Gastroesophageal sphincter (tissue), 3 donors: ENCODE results near the gene AMBP.

Source experiments
- EP300 ChIP-seq: sonication (generic); formaldehyde crosslinking; IDR thresholded peaks from one replicate; pipeline ENCODE4 v1.6.1; 2017; ENCODE audit warnings: antibody characterized with exemption, mild to moderate bottlenecking
- POLR2A ChIP-seq, 2 donors: fragments of 450-650 bp; IDR thresholded peaks; one replicate each; pipeline ENCODE4 v1.6.1; 2017; ENCODE audit warnings: antibody characterized with exemption in 2 of 2, mild to moderate bottlenecking in 2 of 2, moderate library complexity in 1 of 2
- POLR2AphosphoS5 ChIP-seq: sonication (generic); formaldehyde crosslinking; IDR thresholded peaks from one replicate; pipeline ENCODE4 v1.6.1; 2017; ENCODE audit warnings: antibody characterized with exemption
- TF ChIP-seq, protein P1 (sequence below), 4 experiments: fragments of 200-600 bp in 2 of 4; fragments of 450-650 bp in 2 of 4; sonication (generic) in 1 of 4; IDR thresholded peaks; one replicate each; pipeline ENCODE4 v1.5.1; 2017 to 2019; ENCODE audit warnings: antibody characterized with exemption in 4 of 4, mild to moderate bottlenecking in 2 of 4, moderate library complexity in 2 of 4

DNA sequence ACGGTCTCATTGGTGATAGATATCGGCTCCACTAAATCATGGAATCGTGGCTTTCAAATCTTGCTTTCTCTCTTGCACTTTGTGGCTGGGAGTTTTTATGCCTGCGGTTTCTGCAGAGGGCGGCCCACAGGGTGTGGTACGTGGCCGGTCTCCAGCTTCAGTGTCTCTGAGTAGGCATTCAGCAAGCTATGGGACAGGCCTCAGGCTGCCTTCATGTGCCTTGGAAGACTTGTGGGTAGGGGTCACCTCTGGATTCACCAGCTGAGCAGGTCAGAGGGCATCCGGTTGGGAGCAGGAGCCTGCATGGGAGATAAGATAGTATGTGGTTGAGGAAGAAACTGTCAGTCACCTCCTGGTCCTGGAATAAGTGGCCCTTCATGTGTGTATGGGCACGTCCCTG lies 47.7 kb downstream of the AMBP start:
- TF ChIP-seq, protein P1, sequence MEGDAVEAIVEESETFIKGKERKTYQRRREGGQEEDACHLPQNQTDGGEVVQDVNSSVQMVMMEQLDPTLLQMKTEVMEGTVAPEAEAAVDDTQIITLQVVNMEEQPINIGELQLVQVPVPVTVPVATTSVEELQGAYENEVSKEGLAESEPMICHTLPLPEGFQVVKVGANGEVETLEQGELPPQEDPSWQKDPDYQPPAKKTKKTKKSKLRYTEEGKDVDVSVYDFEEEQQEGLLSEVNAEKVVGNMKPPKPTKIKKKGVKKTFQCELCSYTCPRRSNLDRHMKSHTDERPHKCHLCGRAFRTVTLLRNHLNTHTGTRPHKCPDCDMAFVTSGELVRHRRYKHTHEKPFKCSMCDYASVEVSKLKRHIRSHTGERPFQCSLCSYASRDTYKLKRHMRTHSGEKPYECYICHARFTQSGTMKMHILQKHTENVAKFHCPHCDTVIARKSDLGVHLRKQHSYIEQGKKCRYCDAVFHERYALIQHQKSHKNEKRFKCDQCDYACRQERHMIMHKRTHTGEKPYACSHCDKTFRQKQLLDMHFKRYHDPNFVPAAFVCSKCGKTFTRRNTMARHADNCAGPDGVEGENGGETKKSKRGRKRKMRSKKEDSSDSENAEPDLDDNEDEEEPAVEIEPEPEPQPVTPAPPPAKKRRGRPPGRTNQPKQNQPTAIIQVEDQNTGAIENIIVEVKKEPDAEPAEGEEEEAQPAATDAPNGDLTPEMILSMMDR (IDR thresholded peaks at IDR 0.05), result no peak
- TF ChIP-seq POLR2AphosphoS5 (no peak), POLR2A (IDR thresholded peaks at IDR 0.05) (no peak), EP300 (no peak)
